Activated CD4-positive, alpha-beta T cell treated with anti-CD3 and anti-CD28 coated beads, Interleukin-10, Interleukin-2, amounts not matched to agents 100 ng/mL and 50 ng/mL, durations not matched to agents 16 hours and 8 hours (primary cell): ENCODE results near the gene NEK5.
"Not testable (repeated sequence)": the region's sequence is repeated elsewhere in the genome, so short reads cannot be mapped to it uniquely, and the experiment has no call there.

Experiments used
- DNase-seq: peaks from one replicate; pipeline ENCODE4 v3.0.0-alpha.2; 2020

NEK5 gene

DNA sequence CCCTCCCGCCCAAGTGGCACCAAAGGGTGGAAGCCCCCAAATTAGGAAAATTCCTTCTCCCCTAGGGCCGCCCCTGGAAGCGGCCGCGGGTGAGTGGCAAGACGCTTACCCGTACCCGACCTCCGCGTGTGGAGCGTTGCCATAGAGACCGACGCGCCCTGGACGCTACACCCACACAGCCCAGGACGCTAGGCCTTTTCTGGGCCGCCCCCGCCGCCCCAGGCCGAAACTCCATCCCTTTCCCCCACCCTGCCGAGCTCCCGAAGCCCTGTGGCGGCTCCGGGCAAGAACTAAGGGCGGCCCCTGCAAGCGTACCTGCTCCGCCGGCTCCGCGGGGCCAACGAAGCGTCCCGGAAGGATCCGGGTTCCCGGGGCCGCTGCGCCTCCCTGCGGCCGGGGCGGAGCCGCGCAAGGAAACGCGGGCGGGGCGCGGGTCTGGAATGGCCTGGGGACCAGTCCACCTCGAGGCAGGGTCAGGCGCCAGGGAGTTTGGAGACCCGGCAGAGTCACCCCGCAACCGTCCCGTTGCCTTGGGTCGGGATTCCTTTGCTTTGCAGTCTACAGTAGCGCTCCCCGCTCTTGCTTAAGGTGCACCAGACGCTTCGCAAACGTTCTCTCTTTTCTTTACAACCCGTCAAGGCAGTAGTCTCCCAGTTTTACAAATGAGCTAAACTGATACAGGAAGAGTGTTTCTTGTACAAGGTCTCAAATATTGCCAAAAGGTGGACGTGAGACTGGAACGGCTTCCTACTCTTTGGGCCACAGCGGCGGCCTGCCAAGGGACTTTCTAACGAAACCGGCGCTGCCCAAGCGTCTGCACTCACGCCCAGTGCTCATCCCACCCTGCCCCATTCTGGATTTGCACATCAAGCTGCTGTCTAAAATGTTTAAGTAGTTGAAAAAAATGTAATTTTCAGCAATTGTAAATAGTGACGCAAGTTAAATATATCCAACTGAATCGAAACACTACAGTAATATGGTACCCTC, at the start of gene NEK5:
TSS of gene NEK5 (minus strand) at position 360 of the 987 bp plus-strand sequence. CDS start 1,591 bp downstream, outside the sequence.
- DNase-seq: peak; percentile 65

GRCh38 chr13:52177276-52177675, 48.4 kb upstream of the NEK5 start:
- DNase-seq: no peak

DNA sequence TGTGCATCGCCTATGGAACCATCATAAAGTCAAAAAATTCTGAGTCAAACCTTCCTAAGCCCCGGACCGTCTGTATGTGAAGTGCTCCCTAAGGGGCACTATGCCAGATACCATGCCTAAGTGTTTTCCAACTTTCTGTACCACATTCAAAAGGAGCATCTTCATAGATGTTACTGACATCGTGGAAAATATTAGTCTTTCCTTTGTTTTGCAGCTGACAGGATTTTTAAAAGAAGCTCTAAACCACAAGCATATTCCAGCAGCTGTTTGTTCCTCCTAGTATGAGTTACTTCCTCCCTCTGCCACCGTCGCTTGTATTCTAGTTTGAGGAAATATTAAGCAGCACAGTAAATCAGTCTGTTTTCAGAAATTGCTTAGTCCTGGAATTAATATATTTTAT, 45.1 kb upstream of the NEK5 start:
- DNase-seq: peak; percentile 17

GRCh38 chr13:52173373-52173772, 44.5 kb upstream of the NEK5 start:
- DNase-seq: no peak

- DNase-seq: not testable (repeated sequence)
Observed at GRCh38 chr13:52171686-52172085, 42.8 kb upstream of the NEK5 start.

DNA sequence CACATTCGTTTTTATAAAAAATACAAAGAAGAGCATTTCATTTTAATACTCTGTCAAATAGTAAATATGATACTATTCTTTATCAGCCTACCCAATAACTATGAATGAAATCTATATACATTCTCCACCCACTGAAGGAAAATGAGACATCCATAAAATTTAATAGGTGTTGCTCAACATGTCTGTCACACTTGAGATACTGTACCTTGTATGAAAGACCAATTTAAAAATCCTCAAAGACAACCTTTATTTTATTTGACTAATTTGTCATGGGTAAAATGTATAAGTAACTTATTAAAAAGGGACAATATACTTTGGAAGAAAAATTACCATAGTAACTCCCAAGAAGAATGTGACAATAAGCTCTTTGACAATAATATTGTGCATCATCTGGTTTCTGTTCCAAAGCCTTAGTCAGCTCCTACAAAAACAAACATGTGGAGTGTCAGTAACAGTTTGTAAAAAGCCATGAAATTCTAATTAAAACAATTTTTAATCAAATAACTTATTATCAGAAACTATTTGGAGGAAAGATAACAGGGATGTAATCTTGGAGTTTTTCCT, 42.0 kb upstream of the NEK5 start:
- not testable (repeated sequence) for DNase-seq

DNA sequence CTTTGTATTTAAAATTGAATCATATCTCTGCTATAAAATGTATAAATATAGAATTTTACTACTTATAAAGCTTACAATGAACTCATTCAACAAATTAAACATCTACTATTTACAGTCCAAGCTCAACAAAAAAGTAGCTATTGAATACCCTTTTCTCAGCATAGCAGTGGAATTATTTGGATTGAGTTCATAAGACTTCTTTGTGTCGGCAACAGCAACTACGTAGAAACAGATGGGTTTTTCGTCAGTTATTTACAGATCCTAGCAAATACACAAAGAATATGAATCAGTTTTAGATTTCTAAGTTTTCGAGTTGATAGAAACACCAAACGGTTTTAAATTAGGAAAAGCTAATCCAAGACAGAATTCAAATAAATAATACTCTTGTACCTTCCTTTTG, 41.0 kb upstream of the NEK5 start:
- DNase-seq: no peak

DNA sequence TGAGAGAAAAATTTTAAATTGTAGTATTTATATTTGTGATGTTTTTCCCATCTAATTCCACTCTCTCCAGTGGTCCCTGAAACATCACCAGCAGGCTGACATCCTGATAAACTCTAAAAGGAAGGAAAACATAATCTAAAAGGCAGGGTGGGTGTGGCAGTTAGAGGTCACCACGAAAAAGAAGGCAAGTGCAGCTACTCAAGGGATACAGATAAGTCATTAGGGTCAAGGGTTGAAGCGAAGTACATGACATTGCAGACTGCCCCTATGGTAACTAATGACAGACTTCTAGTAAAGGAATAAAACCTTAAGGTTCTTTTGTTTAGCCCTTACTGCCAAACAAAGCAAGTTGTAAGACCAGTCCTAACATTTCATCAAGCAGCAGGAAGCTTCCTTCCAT, 36.5 kb upstream of the NEK5 start:
- no peak for DNase-seq

DNA sequence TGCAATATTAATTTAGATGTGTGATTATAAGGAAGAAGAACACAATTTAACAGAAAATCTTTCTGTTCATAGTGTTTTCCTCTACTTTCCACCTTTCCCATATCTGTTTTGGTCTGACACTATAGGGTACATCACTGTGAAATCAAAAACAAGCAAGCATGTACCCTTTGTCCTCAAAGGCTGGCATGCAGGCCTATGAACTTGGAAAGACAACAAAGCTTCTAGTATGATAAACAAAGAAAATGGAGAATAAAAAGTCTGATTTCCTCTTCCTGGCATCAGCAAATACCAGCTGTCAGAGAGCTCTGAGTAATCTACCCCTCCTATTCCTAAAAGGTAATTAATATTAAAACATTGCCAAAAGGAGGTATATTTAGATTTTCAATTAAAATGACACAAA, 36.1 kb upstream of the NEK5 start:
- no peak for DNase-seq

DNA sequence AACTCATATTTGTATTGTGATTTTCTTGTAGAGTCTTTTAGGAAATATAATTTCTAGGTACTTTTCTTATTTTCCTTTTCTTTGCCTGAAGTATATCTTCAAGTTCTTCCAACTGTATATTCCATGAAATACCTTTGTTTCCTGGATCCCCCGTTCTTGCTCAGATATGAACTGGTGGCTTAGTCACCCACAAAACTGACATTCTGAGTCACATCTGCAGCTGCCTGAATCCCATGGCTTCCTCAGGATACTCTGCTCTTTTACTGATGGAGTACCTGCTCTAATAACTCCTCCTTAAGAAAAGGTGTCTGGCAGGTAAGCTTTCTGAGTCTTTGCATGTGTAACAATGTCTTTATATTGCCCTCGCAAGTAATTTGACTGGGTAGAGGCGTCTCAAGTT, 35.0 kb upstream of the NEK5 start:
- not testable (repeated sequence) for DNase-seq

DNA sequence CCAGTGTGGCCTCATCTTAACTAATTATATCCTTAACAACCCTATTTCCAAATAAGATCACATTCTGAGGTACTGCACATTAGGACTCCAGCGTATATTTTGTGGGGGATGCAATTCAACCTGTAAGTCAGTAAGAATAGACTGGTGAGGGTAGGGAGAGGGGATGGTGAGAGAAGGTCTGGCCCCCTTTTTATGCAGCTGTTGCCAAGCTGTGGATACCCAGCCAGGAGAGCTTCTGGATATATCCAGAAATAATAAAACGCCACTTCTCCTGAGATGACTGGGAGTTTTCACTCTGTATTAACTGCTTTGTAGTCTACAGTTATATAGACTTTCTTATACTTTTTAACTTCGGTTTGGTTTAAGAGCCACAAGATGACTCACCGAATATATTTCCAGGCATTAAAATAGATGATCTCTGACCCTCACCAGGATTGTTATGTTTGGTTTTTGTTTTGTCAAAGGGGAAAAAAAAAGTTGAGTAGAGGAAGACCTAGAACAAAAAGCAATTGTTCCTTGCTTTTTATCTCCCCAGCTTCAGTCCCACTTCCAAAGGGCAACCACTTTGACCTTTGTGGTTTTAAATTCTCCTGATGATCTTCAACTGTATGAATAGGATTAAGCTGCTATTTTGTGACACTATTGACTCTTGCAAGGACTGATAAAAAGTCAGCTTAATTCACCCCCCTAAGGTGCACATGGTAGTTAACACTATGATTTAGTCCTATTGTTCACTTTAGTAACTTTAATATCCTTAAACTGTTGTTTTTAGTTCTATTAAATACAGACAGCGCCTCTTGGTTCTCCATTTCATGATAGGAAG, 33.6 kb upstream of the NEK5 start:
- DNase-seq: no peak

DNA sequence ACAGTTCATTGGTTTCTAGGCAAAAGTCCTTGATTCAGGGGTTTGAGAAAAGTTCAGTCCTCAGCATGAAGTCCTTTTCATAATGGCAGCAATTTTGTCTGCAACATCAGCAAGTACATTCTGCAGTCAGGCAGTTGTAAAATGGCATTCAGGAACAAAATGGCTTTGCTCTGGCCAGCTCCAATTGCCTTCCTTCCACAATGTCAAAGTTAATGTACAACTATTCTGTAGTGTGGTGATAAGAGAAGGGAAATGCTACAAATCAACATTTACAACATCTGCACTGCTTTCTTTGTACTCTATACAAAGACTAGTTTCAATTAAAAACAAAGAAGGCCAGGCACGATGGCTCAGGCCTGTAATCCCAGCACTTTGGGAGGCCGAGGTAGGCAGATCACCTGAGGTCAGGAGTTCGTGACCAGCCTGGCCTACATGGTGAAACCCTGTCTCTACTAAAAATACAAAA, 32.3 kb upstream of the NEK5 start:
- no peak for DNase-seq

GRCh38 chr13:52160506-52160905, 31.6 kb upstream of the NEK5 start:
- no peak for DNase-seq

DNA sequence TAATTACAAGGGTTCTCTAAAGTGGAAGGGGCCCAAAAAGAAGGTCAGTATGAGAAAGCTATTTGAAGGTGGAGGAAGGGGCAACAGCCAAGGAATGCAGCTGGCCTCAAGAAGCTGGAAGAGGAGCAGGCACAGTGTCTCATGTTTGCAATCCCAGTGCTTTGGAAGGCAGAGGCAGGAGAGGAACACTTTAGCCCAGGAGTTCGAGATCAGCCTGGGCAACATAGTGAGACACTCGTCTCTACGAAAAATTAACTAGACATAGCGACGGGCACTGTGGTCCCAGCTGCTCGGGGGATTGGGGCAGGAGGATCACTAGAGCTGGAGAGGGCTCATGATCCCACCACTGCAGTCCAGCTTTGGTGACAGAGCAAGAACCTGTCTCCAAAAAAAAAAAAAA, 31.2 kb upstream of the NEK5 start:
- no peak for DNase-seq

- peak; percentile 62 for DNase-seq
Observed at GRCh38 chr13:52159159-52159982, 30.5 kb upstream of the NEK5 start, which contains the start of gene NEK3. Gene NEK3 (minus strand): TSS chr13:52159597. CDS start chr13:52156191, 3,406 bp downstream.

GRCh38 chr13:52158629-52159158, 29.8 kb upstream of the NEK5 start:
- DNase-seq: peak; percentile 14

DNA sequence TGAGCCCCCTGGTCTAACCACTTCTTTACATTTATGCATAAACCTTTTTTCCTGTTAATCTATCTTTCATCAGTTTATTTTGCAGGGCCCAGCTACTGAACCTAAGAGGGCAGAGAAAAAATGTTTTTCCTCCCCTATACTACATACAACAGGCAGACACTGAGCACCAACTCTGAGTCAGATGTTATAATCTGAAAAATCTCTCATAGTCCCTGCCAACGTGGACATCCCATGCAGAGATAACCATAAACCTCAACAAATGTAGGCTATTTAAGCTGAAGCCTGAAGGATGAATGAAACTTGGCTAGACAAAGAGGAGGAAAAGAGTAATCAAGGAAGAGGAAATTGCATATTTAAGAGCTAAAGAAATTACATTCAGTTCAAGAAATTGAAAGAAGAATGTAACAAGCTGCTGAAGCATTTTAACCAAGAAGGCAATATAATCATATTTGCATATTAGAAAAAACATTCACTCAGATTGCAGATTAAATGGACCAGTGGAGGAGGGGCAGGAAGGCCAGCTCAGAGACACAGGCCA, 27.9 kb upstream of the NEK5 start:
- DNase-seq: no peak

DNA sequence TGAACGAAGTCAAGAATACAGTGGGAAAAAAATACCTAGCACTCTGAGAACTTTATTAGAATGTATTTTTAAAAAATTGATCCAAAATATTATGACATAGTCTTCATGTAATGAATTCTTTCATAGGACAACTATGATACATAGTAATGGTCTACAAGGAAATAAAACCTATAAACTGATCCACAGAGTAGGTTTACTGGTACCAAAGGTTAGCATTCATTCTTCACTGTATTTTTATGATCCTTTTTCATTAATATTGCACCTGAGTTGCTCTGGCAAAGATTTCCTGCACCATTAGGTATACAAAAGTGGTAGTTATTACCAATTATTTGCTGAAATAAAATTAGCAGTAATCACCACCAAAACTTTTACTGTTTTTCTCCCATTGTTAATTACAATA, 26.3 kb upstream of the NEK5 start:
- DNase-seq: no peak

DNA sequence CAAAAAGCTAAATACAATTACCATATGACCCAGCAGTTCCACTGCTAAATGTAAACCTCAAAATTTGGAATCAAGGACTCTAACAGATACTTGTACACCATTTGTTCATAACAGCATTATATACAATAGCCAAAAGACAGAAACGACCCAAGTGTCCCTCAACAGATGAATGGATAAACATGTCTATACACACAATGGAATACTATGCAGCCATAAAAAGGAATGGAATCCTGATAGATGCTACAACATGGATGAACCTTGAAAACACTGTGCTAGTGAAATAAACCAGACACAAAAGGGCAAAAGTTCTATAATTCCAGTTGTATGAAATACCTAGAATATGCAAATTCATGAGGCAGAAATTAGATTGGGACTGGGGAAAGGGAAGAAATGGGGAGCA, 18.4 kb upstream of the NEK5 start:
- DNase-seq: no peak

- DNase-seq: no peak
Observed at GRCh38 chr13:52141299-52141698, 12.4 kb upstream of the NEK5 start.

DNA sequence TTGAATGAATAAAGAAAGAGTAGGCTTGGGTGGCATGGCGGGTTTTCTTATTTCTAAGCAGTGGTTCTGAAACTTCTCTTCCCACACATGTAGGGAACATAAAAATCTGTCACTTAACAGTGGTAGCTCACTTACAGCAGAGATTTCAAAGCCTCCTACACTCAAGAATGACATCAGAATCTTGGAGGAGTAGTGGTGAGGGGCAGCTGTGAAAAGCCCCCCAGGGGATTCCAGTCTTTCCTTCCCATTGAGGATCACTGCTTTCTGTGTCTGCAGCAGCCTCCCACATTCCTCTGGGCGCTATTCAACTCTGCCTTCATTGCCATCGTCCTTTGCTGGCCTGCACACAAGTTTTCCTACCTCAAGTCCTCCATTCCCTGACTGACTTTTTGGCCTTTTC, 8.6 kb upstream of the NEK5 start:
- no peak for DNase-seq

GRCh38 chr13:52136763-52137162, 7.9 kb upstream of the NEK5 start:
- no peak for DNase-seq
